T-helper 2 cell treated with Interferon-gamma antibody and Interleukin-4, amounts not matched to agents 100 ng/mL and 5 ng/mL, for 36 hours (primary cell): ENCODE measurements around the gene PIGZ. TPM values are rescaled to one million over a fixed set of nuclear protein-coding genes. Genes with fewer than 3 reads are reported as not detected.

ENCODE experiments used
- intact Hi-C: fragments of 100-400 bp; cut with micrococcal nuclease; formaldehyde crosslinking; loops from one replicate; pipeline ENCODE4 v1.15.1; 2023
- total RNA-seq: library from RNA; stranded (reverse); gene quantifications from 2 replicates; pipeline ENCODE4 v1.2.3, GENCODE V29; 2022

The PIGZ gene
- total RNA-seq, 1 donor from 2014 or later: 3.3 TPM

DNA sequence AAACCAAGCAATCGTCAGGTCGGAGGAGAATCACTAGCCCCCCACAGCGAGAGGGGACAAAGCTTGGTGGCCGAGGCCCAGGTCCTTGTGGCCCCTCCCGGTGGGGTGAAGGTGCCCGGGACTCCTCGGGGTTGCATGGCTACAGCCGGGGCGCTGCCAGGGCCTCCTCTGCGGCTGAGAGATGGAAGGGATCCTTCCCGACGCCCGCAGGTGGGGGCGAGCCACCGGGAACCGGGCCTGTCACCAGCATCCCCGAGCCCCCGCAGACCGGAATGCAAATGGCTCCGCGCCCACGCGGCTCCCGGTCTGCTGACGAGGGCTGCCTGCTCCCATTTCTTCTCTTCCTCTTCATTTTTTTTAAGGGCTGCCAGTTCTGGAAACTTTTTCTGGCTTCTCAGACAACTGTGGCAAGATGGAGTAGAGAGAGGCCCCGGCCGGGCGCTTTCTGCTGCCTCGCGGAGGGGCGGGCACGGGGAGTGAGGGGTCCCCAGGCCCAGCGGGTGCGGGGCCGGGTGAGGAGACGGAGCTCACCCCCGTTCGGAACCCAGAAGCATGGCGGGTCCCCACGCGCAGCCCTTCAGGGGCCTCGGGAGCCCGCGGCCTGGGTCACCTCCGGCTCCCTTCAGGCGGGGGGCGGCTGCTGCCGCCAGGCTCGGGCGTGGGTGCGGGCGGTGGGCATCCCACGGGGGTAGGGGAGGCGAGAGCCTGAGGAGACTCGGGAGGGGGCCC is 33.5 kb upstream of the PIGZ start:
- intact Hi-C loops: loop anchor here (2.0 to 5.0 kb wide), 2 partner anchors 59 to 790 kb away; partner anchors contain the start of genes LRCH3 and NCBP2

- intact Hi-C loops: loop anchor here (5.0 kb wide), 1 partner anchor 791 kb away; the partner anchor contains the start of gene LRCH3
These were observed 32.7 kb upstream of the PIGZ start for GRCh38 chr3:197001106-197001971.

GRCh38 chr3:197000211-197000610 is 31.6 kb upstream of the PIGZ start:
- intact Hi-C loops: loop anchor here (5.0 kb wide), 1 partner anchor 792 kb away; the partner anchor contains the start of gene LRCH3

DNA sequence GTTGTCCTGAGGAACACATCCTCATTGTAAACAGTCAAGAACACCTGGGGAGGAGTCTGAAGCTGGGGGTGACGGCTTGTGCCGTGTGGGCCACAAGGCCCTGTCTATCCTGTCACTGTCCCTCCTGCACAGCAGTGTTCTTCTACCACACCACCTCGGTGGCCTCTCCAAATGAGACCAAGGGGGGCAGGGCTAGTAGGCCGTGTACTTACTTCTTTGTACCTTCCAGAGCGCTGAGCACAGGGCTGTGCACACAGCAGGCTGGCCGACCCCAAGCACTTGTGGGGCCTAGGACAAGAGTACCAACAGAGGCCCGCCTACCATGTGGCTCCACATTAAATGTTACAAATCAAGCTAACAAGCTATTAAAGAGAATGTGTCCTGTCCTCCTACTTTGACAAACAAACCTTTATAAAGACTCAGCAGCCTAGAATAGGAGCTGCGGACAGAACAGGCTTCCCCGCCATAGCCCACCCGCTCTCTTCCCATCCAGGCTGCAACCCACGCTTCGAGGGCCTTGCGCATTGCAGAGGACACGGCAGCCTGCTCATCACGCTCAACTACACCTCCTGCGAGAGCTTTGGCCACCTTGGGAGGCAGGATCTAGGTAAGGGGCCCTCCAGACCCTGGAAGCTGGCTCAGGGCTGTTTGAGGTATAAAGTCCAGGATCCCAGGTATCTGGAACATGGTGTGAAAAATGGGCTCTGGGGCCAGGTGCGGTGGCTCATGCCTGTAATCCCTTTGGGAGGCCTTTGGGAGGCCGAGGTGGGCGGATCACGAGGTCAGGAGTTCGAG is 30.5 kb upstream of the PIGZ start:
- intact Hi-C loops: no loop called here

GRCh38 chr3:196997311-196997710 is 28.7 kb upstream of the PIGZ start:
- intact Hi-C loops: no loop called here

DNA sequence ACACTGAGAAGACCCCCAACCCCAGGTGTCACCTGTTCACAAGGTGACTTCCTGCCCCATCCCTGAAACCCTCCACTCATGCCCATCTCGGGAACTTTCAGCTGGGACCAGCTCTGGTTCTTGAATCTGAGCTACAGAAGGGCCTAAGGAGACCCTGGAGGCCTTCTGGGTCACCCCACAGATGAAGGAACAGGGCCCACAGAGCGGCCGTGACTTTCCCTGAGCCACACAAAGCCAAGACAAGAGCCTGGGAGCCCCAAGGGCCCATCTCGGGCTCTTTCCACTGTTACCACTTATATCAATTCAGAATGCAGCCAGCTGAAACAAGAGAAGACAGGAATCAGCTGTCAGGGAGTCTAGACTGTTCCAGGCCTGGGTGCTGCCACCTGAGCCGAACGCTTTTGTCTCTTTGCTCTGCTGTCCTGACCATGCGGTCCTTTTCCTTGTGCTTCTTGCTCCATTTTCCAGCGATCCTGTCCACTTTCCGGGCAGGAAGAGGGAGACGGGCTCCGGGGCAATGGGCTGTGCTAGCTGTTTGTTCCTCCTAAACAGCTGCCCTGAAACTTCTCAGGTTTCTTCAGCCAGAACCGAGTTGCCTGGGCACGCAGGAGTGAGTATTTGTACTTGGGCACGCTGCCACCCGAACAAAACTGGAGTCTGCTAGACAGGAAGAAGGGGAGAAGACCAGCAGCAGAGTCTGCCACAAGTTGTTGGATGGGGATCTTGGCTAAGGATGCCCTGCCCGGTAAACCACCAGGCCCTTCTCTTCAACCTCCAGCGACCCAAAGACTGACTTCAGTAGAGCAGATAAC is 28.0 kb upstream of the PIGZ start:
- intact Hi-C loops: no loop called here

- intact Hi-C loops: no loop called here
These were observed 27.2 kb upstream of the PIGZ start for GRCh38 chr3:196995646-196996355.

GRCh38 chr3:196995027-196995426 is 26.4 kb upstream of the PIGZ start:
- intact Hi-C loops: no loop called here

DNA sequence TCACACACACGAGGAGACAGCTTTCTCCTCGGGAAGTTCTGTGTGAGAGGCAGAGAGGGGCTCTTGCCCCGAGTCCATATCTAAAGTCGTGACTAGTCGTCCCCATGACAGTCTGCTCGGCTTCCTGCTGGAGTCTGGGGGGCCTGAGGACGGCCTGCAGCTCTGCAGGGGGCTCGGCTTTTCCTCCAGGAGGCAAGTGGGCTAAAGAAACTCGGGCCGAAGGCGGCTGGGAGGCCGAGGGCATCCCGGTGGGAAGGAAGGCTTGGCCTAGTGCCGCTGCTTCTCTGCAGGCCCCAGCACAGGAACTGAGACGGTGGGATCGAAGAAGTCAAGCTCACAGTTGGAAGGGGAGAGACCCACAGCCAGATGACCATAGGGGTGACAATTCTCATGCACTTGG is 25.4 kb upstream of the PIGZ start:
- intact Hi-C loops: no loop called here

GRCh38 chr3:196992461-196993065 is 23.9 kb upstream of the PIGZ start:
- intact Hi-C loops: no loop called here

DNA sequence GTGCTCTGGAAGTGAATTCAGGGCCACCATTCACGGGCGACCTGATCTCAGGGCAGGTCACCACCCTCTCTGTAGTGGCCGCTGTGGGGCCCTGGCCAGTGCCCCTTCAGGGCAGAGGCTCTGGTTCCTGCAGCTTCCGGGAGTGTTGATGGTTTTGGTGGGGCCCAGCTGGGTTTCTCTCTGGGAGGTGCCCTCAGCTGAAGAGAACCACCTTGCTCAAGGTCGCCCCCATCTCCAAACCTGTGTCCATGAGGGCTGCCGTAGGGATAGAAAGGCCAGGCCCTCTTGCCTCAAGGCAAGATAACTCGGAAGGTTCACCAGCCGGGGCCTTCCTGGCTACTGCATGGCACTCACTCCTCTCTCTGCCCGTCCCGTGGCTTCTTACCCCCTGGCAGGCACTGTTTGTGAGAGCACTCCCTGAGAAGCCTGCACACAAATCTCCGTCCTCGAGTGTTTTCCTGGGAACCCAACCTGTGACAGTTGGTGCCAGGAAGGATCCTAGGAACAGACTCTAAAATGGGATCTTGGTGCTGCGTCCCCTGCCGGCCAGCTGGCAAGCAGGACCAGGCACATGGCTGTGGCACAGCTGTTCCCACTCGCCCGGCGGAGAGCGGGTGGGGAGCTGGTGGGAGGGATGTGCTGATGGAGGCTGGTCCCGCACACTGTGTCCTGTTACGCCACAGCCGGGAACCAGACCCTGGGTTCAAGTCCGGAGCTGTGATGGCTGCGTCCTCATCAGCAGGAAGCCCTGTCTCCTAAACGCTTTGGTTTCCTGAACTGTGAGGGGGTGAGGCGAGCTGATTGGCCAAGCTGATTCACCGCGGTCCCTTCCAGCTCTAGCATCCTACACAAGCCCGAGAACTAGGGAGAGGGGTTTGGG is 23.2 kb upstream of the PIGZ start:
- intact Hi-C loops: no loop called here

DNA sequence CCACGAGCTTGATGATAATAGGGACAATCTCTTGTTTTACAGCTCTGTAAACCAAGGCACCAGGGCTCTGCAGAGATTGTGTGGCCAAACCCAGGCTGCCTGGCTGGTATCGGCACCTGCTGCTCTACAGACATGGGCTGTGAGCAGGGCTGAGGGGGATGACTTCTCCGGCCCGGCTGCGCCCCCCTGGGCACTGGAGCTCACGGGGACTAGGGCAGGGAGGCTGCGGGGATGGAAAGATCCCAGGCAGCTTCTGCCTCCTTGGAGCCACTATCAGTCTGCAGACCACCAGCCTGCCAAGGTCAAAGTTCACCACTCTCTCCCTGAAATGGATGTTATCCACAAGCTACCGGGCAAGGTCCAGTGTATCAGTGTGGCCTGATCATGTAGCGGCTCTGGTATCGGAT is 22.0 kb upstream of the PIGZ start:
- intact Hi-C loops: no loop called here

DNA sequence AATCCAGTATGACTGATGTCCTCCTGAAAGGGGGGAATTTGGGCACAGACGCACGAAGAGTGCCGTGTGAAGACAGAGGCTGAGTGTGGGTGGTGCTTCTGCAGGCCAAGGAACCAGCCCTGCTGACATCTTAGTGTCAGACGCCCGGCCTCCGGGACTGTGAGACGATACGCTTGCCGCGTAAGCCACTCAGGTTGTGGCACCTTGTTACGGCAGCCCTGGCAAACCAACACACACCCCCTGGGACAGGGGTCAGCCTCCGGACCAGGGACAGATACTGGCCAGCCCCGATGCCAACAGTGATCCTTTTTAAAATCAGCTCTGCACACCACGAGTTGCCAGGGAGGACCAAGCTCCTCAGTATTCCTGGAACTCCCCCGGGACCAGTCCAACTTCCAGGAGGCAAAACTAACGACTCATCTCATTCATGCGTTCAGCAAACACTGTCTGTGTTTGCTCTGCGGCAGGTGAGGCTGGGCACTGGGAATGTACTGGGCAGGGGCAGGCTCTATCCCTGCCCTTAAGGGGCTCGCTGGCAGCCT is 21.2 kb upstream of the PIGZ start:
- intact Hi-C loops: no loop called here

GRCh38 chr3:196988241-196989029 is 19.8 kb upstream of the PIGZ start:
- intact Hi-C loops: no loop called here

GRCh38 chr3:196987022-196987421 is 18.4 kb upstream of the PIGZ start:
- intact Hi-C loops: no loop called here

DNA sequence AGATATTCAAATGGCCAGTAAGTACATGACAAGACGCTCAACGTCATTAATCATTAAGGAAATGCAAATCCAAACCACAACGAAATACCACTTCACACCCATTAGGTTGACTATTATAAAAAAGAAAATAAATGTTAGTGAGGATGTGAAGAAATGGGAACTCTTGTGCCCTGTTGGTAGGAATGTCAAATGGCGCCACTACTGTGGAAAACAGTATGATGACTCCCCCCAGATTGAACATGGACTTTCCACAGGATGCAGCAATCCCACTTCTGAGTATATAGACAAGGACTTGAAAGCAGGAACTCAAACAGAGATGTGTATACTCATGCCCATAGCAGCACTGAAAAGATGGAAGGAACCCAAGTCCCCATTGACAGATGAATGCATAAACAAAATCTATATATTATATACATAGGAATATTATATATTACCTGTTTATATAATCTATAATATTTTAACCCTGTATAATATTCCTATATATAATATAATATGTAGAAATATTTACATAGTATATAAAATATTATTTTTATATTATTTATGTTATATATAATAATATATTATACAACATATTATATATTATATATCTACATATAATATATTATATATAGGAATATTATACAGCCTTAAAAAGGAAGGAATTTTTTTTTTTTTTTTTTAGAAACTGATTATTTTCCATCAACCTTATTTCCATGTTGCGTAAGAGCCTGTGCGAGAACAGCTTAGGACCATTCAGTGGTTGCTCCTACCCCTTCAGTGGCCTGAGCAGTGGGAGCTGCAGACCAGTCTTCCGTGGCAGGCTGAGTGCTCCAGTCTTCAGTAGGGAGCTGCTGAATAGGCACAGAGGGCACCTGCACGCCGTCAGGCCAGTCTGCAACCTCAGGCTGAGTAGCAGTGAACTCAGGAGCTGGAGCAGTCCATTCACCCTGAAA is 17.6 kb upstream of the PIGZ start:
- intact Hi-C loops: no loop called here
